Activated CD4-positive, CD25-positive, alpha-beta regulatory T cell treated with anti-CD3 and anti-CD28 coated beads, Interleukin-2, amount 50 U/mL, for 16 hours (primary cell): ENCODE measurements around the gene JMJD6.
A peak's percentile ranks its signal among the peaks of the same experiment; 100 is the strongest.
"Not testable (repeated sequence)": the region's sequence is repeated elsewhere in the genome, so short reads cannot be mapped to it uniquely, and the experiment has no call there.

ENCODE experiments used
- DNase-seq: peaks from one replicate; pipeline ENCODE4 v3.0.0-alpha.2; 2020; ENCODE audit warnings: low read depth, low spot score

Gene JMJD6

DNA sequence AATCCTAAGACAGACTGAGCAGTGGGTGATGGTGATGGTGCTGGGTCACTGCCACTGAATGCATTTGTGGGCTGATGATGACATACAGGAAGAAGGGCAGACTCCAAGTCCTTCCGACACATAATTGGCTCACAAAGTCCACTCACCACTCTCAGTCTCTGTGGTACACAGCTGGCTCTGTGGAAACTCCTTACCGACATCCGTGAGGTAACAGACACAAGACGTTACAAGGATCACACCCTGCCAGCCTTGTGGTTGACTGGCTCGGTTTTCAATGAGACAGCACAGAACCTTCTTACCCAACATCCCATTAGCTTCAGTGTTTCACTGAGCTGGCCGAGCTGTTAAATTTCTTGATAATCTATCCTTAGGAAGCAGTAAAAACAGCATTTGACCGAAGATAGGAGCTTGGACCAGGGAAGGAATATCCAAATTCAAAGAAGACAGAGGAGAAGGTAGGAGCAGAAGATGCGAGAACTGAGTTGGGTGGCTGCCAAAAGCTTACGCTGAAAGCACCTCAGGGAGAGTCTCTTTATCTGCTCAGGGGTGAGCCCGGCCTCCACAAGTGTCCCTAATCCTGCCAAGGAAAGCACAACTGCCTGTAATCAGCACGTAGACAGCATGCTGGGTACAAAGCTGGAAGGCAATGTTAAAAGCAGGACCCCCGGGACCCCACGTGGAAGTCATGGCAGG is 10.1 kb downstream of the JMJD6 start:
- DNase-seq, result no peak

DNA sequence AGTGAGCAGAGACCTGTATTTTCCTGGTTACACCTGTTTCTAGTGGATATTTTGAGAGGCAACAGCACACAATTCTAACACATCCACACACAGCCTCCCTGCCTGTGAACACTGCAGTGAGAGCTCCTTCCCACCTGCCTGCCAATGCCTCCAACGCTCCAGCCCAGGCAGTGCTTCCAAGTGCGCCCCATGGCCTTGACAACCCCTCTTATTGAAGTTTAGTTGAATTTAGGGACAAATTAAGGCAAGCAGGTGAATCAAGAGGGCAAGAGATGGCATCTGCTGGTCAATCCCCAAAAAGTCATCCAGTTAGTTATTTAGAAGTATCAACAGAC is 10.9 kb downstream of the JMJD6 start:
- no peak for DNase-seq

DNA sequence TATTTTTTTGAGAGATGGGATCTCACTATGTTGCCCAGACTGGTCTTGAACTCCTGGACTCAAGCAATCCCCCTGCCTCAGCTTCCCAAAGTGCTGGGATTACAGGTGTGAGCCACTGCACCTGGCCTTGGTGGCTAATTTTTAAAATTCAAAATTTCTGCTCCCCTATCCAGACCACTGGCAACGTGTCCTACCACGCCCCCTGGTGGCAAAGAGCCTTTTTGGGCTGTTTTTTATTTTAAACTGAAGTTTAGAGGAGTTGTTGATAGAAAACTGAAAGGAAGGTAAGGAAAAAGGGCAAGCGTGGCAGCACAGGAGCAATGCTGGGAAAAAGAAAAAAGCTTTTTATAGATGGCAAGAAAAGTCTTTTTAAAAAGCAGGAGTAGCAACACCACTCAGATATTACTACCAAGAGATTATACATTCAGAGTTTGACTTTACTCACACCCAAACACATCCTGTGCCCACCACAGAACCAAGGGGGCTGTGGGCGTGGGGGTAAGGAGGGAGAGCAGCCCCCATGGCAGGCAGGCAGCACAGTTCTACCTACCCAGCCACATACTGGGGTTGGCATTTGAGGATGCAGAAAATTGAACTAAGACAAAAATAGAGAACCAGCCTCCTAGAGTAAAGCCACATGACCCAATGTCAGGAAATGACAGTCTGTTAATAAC is 11.4 kb downstream of the JMJD6 start:
- peak; percentile 74 for DNase-seq

DNA sequence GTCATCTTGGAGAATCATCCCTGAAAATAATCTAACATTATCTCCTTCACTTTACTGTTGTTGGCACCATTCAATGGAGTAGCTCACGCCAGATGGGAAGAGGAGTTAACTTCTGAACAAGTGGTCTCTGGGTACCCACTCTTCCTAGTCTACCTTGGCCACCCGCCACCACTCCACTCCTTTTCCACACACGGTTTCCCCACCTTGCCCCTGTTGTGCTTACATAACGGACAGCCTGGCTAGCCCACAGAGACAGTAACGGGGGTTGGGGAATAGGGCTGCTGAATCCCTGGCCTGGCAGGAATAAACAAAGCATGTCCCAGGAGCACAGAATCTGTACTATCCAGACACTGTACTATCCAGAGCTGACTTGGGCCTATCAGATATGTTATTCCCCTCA is 12.1 kb downstream of the JMJD6 start:
- no peak for DNase-seq

DNA sequence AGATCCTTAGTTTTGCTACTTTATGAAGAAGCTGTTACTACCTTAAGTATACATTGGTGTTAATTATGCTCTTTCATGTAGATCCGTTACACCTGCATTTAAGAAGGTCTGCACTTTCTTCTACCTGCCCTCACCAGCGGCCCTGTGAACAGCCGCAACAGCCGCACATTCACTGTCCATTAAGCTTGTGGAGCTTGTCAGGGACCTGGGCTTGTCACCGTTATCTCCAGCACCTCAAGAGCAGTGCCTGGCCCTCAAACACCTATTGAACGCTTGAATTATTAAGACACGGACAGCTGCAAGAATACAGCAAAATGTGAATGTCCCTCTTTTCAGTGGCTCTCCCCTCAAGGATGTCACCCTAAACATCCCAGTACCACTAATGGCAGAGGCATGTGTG is 12.6 kb downstream of the JMJD6 start:
- no peak for DNase-seq

DNA sequence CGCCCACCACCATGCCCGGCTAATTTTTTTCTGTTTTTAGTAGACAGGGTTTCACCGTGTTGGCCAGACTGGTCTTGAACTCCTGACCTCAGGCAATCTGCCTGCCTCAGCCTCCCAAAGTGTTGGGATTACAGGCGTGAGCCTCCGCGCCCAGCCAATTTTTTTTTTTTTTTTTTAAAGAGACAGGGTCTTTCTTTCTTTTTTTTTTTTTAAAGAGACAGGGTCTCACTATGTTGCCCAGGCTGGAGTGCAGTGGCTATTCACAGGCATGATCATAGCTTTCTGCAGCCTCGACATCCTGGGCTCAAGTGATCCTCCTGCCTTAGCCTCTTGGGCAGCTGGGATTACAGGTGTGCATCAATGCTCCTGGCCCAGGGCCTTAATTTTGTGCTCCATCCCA is 14.1 kb downstream of the JMJD6 start:
- DNase-seq, result not testable (repeated sequence)

DNA sequence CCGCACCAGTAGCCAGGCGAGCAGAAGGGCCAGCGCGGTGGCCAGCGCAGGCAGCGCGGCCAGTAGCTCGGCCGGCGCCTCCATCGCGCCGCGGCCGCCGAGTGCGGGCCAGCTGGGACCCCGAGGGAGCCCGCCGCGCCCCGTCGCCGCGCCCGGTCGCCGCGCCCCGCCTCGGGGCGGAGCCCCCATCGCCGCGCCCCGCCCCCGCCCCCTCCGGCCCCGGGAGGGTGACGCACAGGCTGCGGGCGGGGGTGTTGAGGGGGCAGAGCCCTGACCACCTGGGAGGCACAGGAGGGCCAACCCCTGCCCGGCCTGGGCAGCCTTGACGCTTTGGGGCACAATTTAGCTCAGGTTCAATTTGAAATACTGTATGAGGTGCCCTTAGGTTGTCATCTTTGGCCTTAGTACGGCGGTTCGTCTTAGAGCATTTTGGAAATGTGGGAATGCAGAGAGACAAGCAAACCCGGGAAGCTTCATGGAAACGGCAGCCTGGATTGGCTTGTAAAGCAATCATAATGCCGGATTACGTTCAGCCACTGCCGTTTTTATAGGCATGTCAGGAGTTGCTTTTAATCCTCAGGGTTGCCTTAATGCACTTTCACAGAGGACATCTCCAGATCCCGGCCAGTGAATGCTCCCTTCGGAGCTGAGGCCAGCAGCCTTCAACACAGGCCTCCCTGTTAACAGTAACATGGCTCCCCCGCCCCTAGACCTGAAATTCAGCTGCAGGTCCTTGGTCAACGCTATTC is 15.4 kb downstream of the JMJD6 start, which contains the start of gene MXRA7:
MXRA7 (minus strand) TSS at position 103 of the 749 bp plus-strand sequence; CDS start at position 84, 19 bp downstream.
- DNase-seq, result no peak

DNA sequence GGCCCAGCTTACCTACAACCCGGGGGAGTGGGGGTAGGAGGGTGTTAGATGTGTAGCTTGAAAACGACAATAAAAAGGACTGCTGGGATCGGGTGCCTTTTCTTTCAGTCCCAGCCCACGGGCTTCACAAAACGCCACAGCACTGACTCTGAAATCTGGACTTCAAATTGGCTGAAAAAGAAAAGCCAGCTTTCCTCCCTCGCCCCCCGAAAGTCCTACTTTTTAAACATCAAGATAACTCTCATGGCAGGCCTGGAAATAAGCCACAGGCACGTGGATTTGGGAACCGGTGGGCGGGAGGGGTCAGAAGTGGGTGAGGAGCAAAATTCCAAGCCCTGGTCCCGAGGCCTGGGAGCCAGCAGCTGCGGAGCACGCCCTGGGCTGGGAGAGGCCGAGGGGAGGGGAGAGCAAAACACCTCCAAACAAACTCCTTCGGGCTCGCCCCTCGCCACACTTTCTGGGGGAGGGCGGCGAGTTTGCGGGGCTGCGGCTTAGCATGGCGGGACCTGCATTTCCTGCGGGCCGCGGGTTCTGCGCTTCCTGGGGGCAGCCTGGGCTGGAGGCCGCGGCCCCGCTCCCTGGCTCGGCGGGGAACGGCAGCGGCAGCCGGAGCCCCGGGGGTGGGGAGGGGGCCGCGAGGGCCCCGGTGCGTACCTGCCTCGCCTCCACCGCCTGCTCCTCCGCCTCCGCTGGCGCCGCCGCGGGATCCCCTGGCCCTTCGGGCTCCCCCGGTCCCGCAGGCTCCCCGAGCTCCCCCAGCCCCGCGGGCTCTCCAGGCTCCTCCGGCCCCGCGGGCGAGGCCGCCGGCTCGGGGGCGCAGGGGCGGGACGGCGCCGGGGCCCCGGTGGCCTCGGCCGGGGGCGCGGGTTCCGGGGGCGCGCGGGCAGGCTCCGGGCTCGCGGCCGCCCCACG is 16.2 kb downstream of the JMJD6 start:
- not testable (repeated sequence) for DNase-seq

DNA sequence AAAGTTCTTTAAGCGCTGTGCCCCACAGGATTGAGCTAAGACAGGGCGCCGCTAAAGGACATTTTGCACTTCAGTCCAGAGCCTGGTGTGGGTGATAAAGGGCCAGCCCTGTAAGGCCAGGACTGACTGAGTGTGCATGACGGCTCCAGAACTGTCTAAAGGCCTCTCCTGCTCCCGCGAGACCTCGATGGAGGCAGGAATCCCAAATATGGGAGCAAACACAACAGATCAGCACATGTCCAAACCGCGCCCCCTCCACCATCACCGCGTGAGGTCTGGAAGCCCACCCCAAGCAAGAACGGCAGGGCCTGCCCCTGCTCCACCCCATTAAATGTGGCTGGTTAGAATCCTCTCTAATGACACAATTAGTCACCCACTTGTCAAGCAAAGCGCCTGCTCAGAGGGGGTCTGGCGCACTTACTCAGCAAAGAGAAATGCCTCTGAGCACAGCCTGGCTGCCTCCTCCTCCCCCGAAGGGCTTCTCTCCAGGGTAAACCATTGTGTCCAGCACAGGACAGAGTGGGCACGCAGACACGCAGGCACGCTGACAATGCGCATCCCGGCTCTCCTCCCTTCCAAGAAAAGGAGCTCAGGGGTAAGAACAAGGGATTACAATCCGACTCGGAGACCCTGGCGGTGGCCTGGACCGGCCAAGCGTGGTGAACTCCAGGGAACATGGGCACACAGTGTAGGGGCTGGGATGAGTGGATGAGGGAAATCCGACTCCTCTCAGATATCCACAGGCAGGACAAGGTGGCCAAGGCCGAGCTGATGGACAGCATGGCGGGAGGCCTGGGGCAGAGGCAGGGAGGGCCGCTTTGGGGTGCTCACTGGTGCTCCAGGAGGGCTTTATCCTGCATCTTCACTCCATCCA is 17.1 kb downstream of the JMJD6 start:
- DNase-seq, result no peak

DNA sequence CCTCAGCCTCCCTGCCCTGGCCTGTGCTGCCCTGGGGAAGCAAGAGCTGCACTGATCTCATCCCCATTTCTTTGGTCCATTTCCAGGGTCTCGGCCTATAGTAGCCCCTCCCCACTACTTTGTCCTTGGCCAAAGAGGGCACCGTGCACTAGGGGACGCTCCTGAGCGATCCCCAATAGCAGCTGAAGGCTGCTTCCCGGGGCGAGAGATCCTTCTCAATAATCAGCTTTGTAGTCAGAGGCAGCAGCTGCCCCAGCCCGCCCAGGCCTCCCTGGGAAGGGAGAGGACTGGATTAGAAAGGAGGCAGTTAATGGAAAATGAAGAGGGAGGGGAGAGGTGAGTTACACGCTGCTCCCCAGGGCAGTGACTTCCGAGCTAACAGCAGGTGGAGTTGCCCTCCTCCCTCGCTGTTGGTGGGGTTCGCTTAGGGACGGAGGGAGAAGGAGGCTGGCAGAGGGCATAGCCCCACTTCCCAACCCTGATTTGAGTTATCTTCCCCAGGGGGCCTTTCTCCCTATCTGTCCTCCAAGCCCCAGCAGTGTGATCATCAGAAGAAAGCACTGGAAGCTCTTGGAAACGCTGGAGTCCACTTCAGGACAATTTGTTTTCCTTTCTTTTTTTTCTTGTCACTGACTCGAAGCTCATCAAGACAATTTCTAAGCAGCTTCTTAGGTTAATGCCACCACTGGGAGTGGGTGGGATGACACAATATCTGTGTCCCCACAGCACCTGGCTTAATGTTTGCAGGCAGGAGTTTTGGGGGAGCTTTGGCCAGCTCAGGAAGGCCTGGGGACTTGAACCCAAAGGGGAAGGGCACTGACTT is 18.2 kb downstream of the JMJD6 start:
- DNase-seq, result no peak

DNA sequence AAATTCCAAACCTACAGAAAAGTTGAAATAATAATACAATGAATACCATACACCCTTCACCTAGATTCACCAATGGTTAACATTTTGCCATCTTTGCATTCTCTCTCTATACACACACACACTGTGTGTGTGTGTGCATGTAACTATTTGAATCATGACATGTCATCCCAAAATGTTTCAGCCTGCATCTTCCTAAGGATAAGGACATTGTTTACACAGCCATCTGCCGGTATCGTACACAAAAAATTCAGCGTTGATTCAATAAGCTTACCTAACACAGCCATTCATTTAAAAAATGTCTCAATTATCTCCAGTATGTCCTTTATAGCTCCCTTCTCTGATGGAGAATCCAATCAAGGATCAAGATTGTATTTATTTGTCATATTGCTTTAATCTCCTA is 19.6 kb downstream of the JMJD6 start:
- DNase-seq, result no peak

DNA sequence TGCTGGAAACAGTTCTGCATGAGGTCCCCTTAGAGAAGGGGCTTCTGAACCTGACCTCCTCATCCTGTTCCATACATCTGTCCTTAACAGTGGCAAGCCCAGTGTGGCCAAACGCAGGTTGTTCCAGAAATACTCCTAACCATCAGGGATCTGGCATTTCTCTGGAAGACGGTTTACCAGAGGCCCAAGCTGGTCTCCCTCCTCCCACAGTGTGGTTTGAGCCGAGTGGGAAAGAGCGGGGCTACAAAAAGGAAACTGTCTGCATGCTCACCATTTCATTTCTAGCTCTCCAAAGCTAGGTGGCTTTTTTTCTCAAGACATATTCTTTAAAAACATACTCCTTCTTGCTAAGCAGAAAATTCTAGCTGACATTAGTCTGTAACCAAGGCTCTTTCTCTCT is 21.6 kb downstream of the JMJD6 start:
- DNase-seq, result no peak

DNA sequence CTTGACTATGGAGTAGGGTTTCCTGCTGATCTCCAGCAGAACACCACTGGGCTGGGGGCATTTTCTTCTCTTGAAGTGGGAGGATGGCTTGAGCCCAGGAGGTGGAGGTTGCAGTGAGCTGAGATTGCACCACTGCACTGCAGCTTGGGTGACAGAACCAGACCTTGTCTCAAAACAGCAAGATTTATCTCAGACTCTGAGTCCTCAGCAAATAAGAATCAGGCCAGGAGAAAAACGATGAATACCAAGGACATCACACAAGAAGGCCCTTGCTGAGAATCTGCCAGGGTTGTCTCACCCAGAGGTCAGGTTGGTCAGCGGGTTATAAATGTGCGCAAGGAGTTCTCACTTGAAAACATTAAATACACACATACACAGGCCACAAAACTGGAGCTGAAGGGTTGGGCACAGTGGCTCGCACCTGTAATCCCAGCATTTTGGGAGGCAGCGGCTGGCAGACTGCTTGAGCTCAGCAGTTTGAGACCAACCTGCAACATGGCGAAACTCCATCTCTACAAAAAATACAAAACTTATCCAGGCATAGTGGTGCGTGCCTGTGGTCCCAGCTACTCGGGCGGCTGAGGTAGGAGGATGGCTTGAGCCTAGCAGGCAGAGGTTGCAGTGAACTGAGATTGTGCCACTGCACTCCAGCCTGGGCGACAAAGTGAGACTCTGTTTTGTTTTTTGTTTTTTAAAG is 23.3 kb downstream of the JMJD6 start:
- no peak for DNase-seq

DNA sequence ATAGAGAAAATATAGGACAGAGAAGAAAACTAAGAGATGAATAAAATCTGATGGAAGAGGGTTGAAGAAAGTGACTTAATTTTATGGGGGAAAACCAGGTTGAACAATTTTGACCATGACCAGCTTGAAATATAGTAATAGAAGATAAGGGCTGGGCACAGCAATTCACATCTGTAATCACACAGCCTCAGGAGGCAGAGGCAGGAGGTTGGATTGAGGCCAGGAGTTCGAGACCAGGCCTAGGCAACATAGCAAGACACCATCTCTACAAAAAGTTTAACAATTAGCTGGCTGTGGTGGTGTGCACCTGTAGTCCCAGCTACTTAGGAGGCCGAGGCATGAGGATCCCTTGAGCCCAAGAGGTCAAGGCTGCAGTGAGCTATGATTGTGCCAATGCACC is 24.3 kb downstream of the JMJD6 start:
- no peak for DNase-seq

DNA sequence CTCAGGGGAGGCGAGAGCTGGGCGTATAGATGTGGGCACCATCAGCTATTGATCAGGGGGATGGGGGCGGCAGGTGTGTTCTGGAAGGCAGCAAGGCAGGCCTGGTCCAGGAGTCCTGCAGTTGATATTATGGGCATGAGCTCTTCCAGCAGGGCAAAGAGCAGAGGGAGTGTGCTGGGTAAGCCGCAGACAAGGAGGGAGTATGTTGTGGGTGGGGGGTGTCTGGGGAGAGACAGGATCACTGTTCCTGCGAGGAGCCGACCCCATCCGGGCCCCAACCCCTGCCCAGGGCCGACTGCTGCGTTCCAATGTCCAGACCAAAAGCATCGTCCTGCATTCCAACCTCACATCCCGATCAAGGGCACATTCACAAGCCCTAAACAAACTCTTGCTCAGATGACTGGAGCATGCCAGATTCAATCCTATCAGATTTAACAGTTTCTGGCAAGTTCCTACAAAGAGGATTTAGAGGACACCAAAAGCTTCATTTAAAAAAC is 24.9 kb downstream of the JMJD6 start:
- DNase-seq, result no peak

DNA sequence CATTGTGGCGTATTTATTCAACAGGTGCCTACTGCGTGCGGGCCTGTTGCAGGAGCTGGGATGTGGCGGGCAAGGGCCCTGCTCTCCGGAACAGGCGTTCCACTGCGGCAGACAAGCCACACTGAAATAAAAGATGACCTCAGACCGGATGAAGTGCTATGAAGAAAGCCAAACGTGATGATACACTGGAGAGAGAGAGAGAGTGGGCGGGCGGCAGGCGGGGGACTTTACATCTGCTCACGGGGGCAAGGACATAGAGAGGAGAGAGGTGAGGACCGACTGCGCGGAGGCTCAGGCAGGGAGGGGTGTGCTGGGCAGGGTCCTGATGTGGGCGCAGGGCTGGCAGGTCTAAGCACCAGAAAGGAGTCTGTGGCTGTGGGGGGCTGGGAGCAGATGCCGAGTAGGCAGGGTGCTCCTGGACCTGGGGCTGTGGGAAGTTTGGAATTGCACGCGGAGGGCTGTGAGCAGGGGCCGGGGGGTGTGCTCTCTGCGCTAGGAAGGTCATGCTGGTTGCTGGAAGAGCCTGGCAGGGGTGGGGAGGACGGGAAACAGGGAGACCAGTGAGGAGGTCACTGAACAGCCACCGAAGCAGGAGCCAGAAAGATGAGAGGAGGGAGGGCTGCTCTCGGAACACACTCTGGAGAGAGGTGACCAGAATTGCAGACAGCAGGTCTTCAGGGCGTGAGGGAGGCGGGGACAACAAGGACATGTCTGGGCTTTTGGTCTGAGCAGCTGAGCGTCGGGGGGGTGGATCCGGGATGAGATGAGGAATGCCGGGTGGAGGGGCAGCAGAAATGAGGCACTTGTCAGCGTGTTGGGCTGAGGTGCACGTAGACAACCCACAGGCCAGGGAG is 25.6 kb downstream of the JMJD6 start:
- DNase-seq, result no peak

DNA sequence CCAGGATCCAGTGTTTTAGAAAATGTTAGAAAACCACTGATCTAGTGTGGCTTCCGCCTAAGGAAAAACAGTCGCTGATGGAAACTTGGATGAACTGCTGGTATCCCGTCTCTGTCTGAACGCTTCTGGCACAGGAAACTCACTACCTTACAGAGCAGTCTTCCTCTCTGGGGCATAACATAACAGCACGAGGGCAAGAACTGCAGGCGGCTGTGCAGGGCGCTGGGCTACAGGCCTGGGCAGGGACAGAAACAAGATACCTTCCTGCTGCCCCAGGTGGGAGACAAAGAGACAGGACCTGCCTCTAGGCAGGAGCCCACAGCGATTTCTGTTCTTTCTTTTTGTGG is 26.2 kb downstream of the JMJD6 start:
- no peak for DNase-seq

DNA sequence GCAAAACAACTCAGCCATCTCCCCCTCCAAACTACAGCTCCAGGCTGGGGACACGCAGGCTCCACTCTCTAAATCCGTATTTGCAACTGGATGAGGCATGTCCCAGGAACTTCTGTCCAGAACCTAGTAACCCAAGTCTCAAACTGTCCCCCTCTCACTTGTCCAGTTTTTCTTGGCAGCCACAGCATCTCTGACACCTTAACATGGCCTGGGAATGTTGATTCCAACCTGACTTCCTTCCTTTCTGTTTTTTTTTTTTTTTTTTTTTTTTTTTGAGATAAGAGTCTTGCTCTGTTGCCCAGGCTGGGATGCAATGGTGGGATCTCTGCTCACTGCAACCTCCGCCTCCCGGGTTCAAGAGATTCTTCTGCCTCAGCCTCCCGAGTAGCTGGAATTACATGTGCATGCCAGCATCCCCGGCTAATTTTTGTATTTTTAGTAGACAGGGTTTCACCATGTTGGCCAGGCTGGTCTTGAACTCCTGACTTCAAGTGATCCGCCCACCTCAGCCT is 27.9 kb downstream of the JMJD6 start:
- DNase-seq, result not testable (repeated sequence)
